Mesendoderm (in vitro differentiated cells): ENCODE data around the gene IL36G.

Source experiments
- DNase-seq: peaks from one replicate; pipeline ENCODE4 v3.0.0; 2013
- H2AK5ac ChIP-seq: 2 replicates; pipeline ENCODE4 v1.6.1; 2013; ENCODE audit warnings: low read length, inconsistent platforms
- H2BK120ac ChIP-seq: 2 replicates; pipeline ENCODE4 v1.6.1; 2013; ENCODE audit warnings: low read depth, mild to moderate bottlenecking, low read length, moderate library complexity, mixed read lengths
- H2BK15ac ChIP-seq: replicated peaks from 2 replicates; pipeline ENCODE4 v1.6.1; 2013; ENCODE audit warnings: low read depth, mild to moderate bottlenecking, moderate library complexity
- H2BK5ac ChIP-seq: 2 replicates; pipeline ENCODE4 v1.6.1; 2013; ENCODE audit warnings: low read length, inconsistent platforms
- H3K18ac ChIP-seq: 2 replicates; pipeline ENCODE4 v1.6.1; 2013; ENCODE audit warnings: mild to moderate bottlenecking, low read length, mixed read lengths
- H3K23ac ChIP-seq: one replicate; pipeline ENCODE4 v1.6.1; 2013; ENCODE audit warnings: low read length
- H3K27ac ChIP-seq: 2 replicates; pipeline ENCODE4 v1.5.1; 2013; ENCODE audit warnings: low read depth, mild to moderate bottlenecking, inconsistent platforms, low read length, moderate library complexity
- H3K27me3 ChIP-seq: 2 replicates; pipeline ENCODE4 v1.6.1; 2013; ENCODE audit warnings: low read length, control low read depth, mild to moderate bottlenecking, inconsistent platforms; ENCODE audit not compliant: insufficient read depth, poor library complexity
- H3K36me3 ChIP-seq: 2 replicates; pipeline ENCODE4 v1.6.1; 2013; ENCODE audit warnings: low read length, inconsistent platforms; ENCODE audit not compliant: control insufficient read depth, insufficient read depth
- H3K4ac ChIP-seq: one replicate; pipeline ENCODE4 v1.6.1; 2013; ENCODE audit warnings: low read depth, mild to moderate bottlenecking, low read length, moderate library complexity
- H3K4me1 ChIP-seq: 2 replicates; pipeline ENCODE4 v1.6.1; 2013; ENCODE audit warnings: low read depth, low read length, inconsistent platforms; ENCODE audit not compliant: control insufficient read depth
- H3K4me2 ChIP-seq: 2 replicates; pipeline ENCODE4 v1.6.1; 2013; ENCODE audit warnings: low read length
- H3K4me3 ChIP-seq: 2 replicates; pipeline ENCODE4 v1.5.1; 2013; ENCODE audit warnings: mild to moderate bottlenecking, low read length
- H3K56ac ChIP-seq: one replicate; pipeline ENCODE4 v1.6.1; 2013; ENCODE audit warnings: low read length
- H3K79me1 ChIP-seq: 2 replicates; pipeline ENCODE4 v1.6.1; 2013; ENCODE audit warnings: low read length, inconsistent platforms
- H3K79me2 ChIP-seq: 2 replicates; pipeline ENCODE4 v1.6.1; 2013; ENCODE audit warnings: mild to moderate bottlenecking, low read length; ENCODE audit not compliant: control insufficient read depth, insufficient read depth
- H3K9ac ChIP-seq: 2 replicates; pipeline ENCODE4 v1.6.1; 2013; ENCODE audit warnings: low read length, inconsistent platforms
- H4K5ac ChIP-seq: one replicate; pipeline ENCODE4 v1.6.1; 2013; ENCODE audit warnings: low read length
- H4K8ac ChIP-seq: one replicate; pipeline ENCODE4 v1.6.1; 2013; ENCODE audit warnings: low read depth, mild to moderate bottlenecking, control low read depth, low read length, moderate library complexity
- WGBS: extraction: QIAGEN DNeasy Blood & Tissue Kit; methylation state at CpG from one replicate; pipeline ENCODE4 v1.1.7; 2013; ENCODE audit warnings: low lambda C conversion rate, missing lambda C conversion rate; ENCODE audit not compliant: insufficient coverage; ENCODE audit errors: extremely low coverage; 5-methylcytosine and 5-hydroxymethylcytosine counted together

Gene IL36G

GRCh38 chr2:112959109-112959812 is 18.5 kb upstream of the IL36G start:
- H3K4me2 ChIP-seq: no peak overlapping the region
- no peak overlapping the region for H2BK15ac ChIP-seq
- no peak overlapping the region for H2AK5ac ChIP-seq
- no peak overlapping the region for H4K5ac ChIP-seq
- H3K4ac ChIP-seq: no peak overlapping the region
- H3K9ac ChIP-seq: no peak overlapping the region
- H2BK5ac ChIP-seq: no peak overlapping the region
- DNase-seq: peak; percentile 45
- H3K56ac ChIP-seq: no peak overlapping the region
- no peak overlapping the region for H3K18ac ChIP-seq
- no peak overlapping the region for H4K8ac ChIP-seq
- H3K4me1 ChIP-seq: no peaks in the 10 kb centered on the region
- H3K36me3 ChIP-seq: no peaks in the 10 kb centered on the region
- H3K4me3 ChIP-seq: no peak overlapping the region
- WGBS: no CpG with 5 or more reads among the region's 14 CpGs
- no peak overlapping the region for H3K23ac ChIP-seq
- H2BK120ac ChIP-seq: no peak overlapping the region
- H3K79me1 ChIP-seq: no peaks in the 10 kb centered on the region
- H3K27ac ChIP-seq: no peak overlapping the region
- H3K79me2 ChIP-seq: no peaks in the 10 kb centered on the region
- no peaks in the 10 kb centered on the region for H3K27me3 ChIP-seq

GRCh38 chr2:112960230-112960825 is 17.5 kb upstream of the IL36G start:
- DNase-seq: peak; percentile 35
- no peak overlapping the region for H3K27ac ChIP-seq
- no peak overlapping the region for H2BK5ac ChIP-seq
- no peak overlapping the region for H3K56ac ChIP-seq
- no peak overlapping the region for H2BK15ac ChIP-seq
- H2BK120ac ChIP-seq: no peak overlapping the region
- H3K4me1 ChIP-seq: no peaks in the 10 kb centered on the region
- H3K4ac ChIP-seq: no peak overlapping the region
- no peak overlapping the region for H4K8ac ChIP-seq
- no peak overlapping the region for H3K9ac ChIP-seq
- no peaks in the 10 kb centered on the region for H3K79me1 ChIP-seq
- H3K18ac ChIP-seq: no peak overlapping the region
- no peak overlapping the region for H4K5ac ChIP-seq
- no peaks in the 10 kb centered on the region for H3K27me3 ChIP-seq
- no peaks in the 10 kb centered on the region for H3K79me2 ChIP-seq
- H3K23ac ChIP-seq: no peak overlapping the region
- no CpG with 5 or more reads among the region's 2 CpGs for WGBS
- no peak overlapping the region for H2AK5ac ChIP-seq
- no peaks in the 10 kb centered on the region for H3K36me3 ChIP-seq
- no peak overlapping the region for H3K4me3 ChIP-seq
- no peak overlapping the region for H3K4me2 ChIP-seq

GRCh38 chr2:112962308-112963175 is 15.3 kb upstream of the IL36G start:
- Histone ChIP-seq H3K27me3 (no peaks in the 10 kb centered on the region), H3K18ac (no peak overlapping the region), H3K4ac (no peak overlapping the region), H3K9ac (no peak overlapping the region), H2BK15ac (no peak overlapping the region), H2BK120ac (no peak overlapping the region), H2AK5ac (no peak overlapping the region), H3K79me1 (no peaks in the 10 kb centered on the region), H3K79me2 (no peaks in the 10 kb centered on the region), H3K56ac (no peak overlapping the region), H4K5ac (no peak overlapping the region), H2BK5ac (no peak overlapping the region), H3K4me3 (no peak overlapping the region), H3K23ac (no peak overlapping the region), H3K4me1 (no peaks in the 10 kb centered on the region), H3K27ac (no peak overlapping the region), H3K4me2 (no peak overlapping the region), H3K36me3 (no peaks in the 10 kb centered on the region), H4K8ac (no peak overlapping the region)
- no CpG with 5 or more reads among the region's 3 CpGs for WGBS
- DNase-seq: peak; percentile 7

GRCh38 chr2:112967023-112967422 is 10.8 kb upstream of the IL36G start:
- WGBS: no CpG with 5 or more reads among the region's 2 CpGs
- no peak overlapping the region for H3K56ac ChIP-seq

DNA sequence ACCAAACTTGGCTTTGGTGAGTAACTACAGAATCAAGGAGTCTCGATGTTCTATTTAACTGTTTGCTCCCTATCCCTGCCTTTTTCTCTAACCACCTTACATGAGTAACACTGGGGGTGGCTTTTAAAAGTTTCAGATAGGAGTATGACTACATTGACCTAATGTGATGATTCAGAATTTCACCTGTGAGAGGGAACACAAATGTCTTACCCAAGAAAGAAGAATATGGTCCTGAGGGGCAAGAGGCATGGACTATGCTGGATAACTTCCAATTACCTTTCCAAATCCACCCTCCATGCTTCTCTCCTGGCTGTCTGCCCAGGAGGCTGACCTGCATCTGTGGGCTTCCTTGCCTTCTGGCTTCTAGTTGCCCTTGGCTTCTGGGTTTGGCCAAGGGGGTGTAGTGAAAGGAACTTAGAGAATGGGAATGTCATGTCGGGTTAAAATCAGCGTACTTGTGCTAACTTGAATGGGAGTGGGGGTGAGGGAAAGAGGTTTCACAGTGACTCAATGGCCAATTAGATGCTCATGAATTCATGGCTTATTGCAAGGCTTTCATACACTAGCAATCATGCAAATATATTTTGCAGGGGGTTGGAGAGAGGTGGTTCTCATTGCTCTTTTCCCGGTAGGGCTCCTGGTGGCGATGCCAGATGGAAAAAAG is 5.3 kb upstream of the IL36G start:
- Histone ChIP-seq H3K56ac (no peak overlapping the region), H3K4me1 (no peaks in the 10 kb centered on the region), H3K23ac (no peak overlapping the region), H3K4ac (no peak overlapping the region), H4K8ac (no peak overlapping the region), H3K4me2 (no peak overlapping the region), H3K9ac (no peak overlapping the region), H3K27ac (no peak overlapping the region), H3K4me3 (no peak overlapping the region), H3K18ac (no peak overlapping the region), H3K79me2 (no peaks in the 10 kb centered on the region), H2AK5ac (no peak overlapping the region), H3K79me1 (no peaks in the 10 kb centered on the region), H2BK5ac (no peak overlapping the region), H3K36me3 (no peaks in the 10 kb centered on the region), H3K27me3 (no peaks in the 10 kb centered on the region), H4K5ac (no peak overlapping the region), H2BK15ac (no peak overlapping the region), H2BK120ac (no peak overlapping the region)
- no CpG with 5 or more reads among the region's 5 CpGs for WGBS
- no peak for DNase-seq

More at GRCh38 chr2:112967023-112967422, 10.8 kb upstream of the IL36G start:
- DNase-seq: no peak
- Histone ChIP-seq H2BK5ac (no peak overlapping the region), H3K4me2 (no peak overlapping the region), H2AK5ac (no peak overlapping the region), H3K4ac (no peak overlapping the region), H3K4me1 (no peaks in the 10 kb centered on the region), H2BK15ac (no peak overlapping the region), H3K79me1 (no peaks in the 10 kb centered on the region), H2BK120ac (no peak overlapping the region), H3K23ac (no peak overlapping the region), H3K18ac (no peak overlapping the region), H4K8ac (no peak overlapping the region), H3K9ac (no peak overlapping the region), H3K27ac (no peak overlapping the region), H3K36me3 (no peaks in the 10 kb centered on the region), H4K5ac (no peak overlapping the region), H3K4me3 (no peak overlapping the region), H3K27me3 (no peaks in the 10 kb centered on the region), H3K79me2 (no peaks in the 10 kb centered on the region)
